IPS-18a (cell line): ENCODE measurements around the gene TAF6.
A peak's percentile ranks its signal among the peaks of the same experiment; 100 is the strongest.

Experiments used
- H3K27ac ChIP-seq: one replicate; pipeline ENCODE4 v1.5.1; 2013; ENCODE audit warnings: low read length
- H3K27me3 ChIP-seq: one replicate; pipeline ENCODE4 v1.6.1; 2013; ENCODE audit warnings: mild to moderate bottlenecking, low read length; ENCODE audit not compliant: control insufficient read depth, insufficient read depth
- H3K36me3 ChIP-seq: one replicate; pipeline ENCODE4 v1.6.1; 2013; ENCODE audit warnings: low read depth, low read length; ENCODE audit not compliant: control insufficient read depth
- H3K4me1 ChIP-seq: one replicate; pipeline ENCODE4 v1.6.1; 2013; ENCODE audit warnings: low read depth, low read length; ENCODE audit not compliant: control insufficient read depth
- H3K4me3 ChIP-seq: one replicate; pipeline ENCODE4 v1.5.1; 2013; ENCODE audit warnings: low read length
- H3K9ac ChIP-seq: one replicate; pipeline ENCODE4 v1.6.1; 2013; ENCODE audit warnings: mild to moderate bottlenecking, low read length, moderate library complexity
- H3K9me3 ChIP-seq: one replicate; pipeline ENCODE4 v1.6.1; 2013; ENCODE audit warnings: low read depth, low read length; ENCODE audit not compliant: control insufficient read depth

TAF6 gene

GRCh38 chr7:100111914-100112313, 7.2 kb downstream of the TAF6 start:
- Histone ChIP-seq H3K9me3 (no peaks in the 10 kb centered on the region), H3K27me3 (no peaks in the 10 kb centered on the region), H3K4me3 (no peak overlapping the region), H3K9ac (no peak overlapping the region), H3K36me3 (peaks cover 40% of the 10 kb centered on the region), H3K27ac (no peak overlapping the region), H3K4me1 (no peaks in the 10 kb centered on the region)

- Histone ChIP-seq H3K9ac (no peak overlapping the region), H3K9me3 (no peaks in the 10 kb centered on the region), H3K36me3 (peaks cover 44% of the 10 kb centered on the region), H3K4me3 (no peak overlapping the region), H3K4me1 (no peaks in the 10 kb centered on the region), H3K27me3 (no peaks in the 10 kb centered on the region), H3K27ac (no peak overlapping the region)
Observed at GRCh38 chr7:100111156-100111555, 8.0 kb downstream of the TAF6 start.

GRCh38 chr7:100109521-100110163, 9.5 kb downstream of the TAF6 start:
- H3K4me1 ChIP-seq, result no peaks in the 10 kb centered on the region
- no peak overlapping the region for H3K4me3 ChIP-seq
- H3K36me3 ChIP-seq, result peaks cover 56% of the 10 kb centered on the region
- no peak overlapping the region for H3K27ac ChIP-seq
- no peak overlapping the region for H3K9ac ChIP-seq
- no peaks in the 10 kb centered on the region for H3K9me3 ChIP-seq
- H3K27me3 ChIP-seq, result no peaks in the 10 kb centered on the region

GRCh38 chr7:100107890-100108289, 11.3 kb downstream of the TAF6 start:
- Histone ChIP-seq H3K27me3 (no peaks in the 10 kb centered on the region), H3K9me3 (no peaks in the 10 kb centered on the region), H3K36me3 (peaks cover 53% of the 10 kb centered on the region), H3K9ac (no peak overlapping the region), H3K27ac (no peak overlapping the region), H3K4me1 (no peaks in the 10 kb centered on the region), H3K4me3 (no peak overlapping the region)

- Histone ChIP-seq H3K27me3 (no peaks in the 10 kb centered on the region), H3K4me1 (peaks cover 5% of the 10 kb centered on the region), H3K27ac (no peak overlapping the region), H3K36me3 (peaks cover 53% of the 10 kb centered on the region), H3K9ac (no peak overlapping the region), H3K9me3 (no peaks in the 10 kb centered on the region), H3K4me3 (no peak overlapping the region)
Observed at GRCh38 chr7:100107125-100107737, 11.9 kb downstream of the TAF6 start.

- H3K27me3 ChIP-seq, result no peaks in the 10 kb centered on the region
- no peak overlapping the region for H3K4me3 ChIP-seq
- no peaks in the 10 kb centered on the region for H3K9me3 ChIP-seq
- H3K27ac ChIP-seq, result no peak overlapping the region
- no peak overlapping the region for H3K9ac ChIP-seq
- H3K4me1 ChIP-seq, result peaks cover 5% of the 10 kb centered on the region
- peaks cover 47% of the 10 kb centered on the region for H3K36me3 ChIP-seq
Observed at GRCh38 chr7:100106633-100107032, 12.5 kb downstream of the TAF6 start.

- H3K4me3 ChIP-seq, result no peak overlapping the region
- no peaks in the 10 kb centered on the region for H3K9me3 ChIP-seq
- peaks cover 38% of the 10 kb centered on the region for H3K36me3 ChIP-seq
- H3K27me3 ChIP-seq, result no peaks in the 10 kb centered on the region
- no peak overlapping the region for H3K27ac ChIP-seq
- no peak overlapping the region for H3K9ac ChIP-seq
- peaks cover 5% of the 10 kb centered on the region for H3K4me1 ChIP-seq
Observed at GRCh38 chr7:100105534-100105933, 13.6 kb downstream of the TAF6 start.

- no peak overlapping the region for H3K27ac ChIP-seq
- H3K36me3 ChIP-seq, result peaks cover 46% of the 10 kb centered on the region
- H3K27me3 ChIP-seq, result no peaks in the 10 kb centered on the region
- no peaks in the 10 kb centered on the region for H3K9me3 ChIP-seq
- H3K4me1 ChIP-seq, result peaks cover 5% of the 10 kb centered on the region
- H3K4me3 ChIP-seq, result peak overlapping the region; percentile 97
- H3K9ac ChIP-seq, result no peak overlapping the region
Observed at GRCh38 chr7:100102950-100103840, 16.0 kb downstream of the TAF6 start.

- Histone ChIP-seq H3K27ac (peak within 1 kb of the TSS; percentile 99), H3K36me3 (peaks cover 51% of the 10 kb centered on the region), H3K9me3 (no peaks in the 10 kb centered on the region), H3K27me3 (no peaks in the 10 kb centered on the region), H3K9ac (peak within 1 kb of the TSS; percentile 100), H3K4me3 (peak within 1 kb of the TSS; percentile 97), H3K4me1 (peaks cover 5% of the 10 kb centered on the region)
Observed at GRCh38 chr7:100101016-100101862, 17.9 kb downstream of the TAF6 start, which contains the start of the genes AP4M1 and MCM7. AP4M1 (plus strand) TSS chr7:100101643; CDS start chr7:100101715, 72 bp downstream. MCM7 (minus strand) TSS chr7:100101397; CDS start chr7:100101294, 103 bp downstream.

GRCh38 chr7:100100420-100101015, 18.6 kb downstream of the TAF6 start:
- Histone ChIP-seq H3K4me1 (peaks cover 5% of the 10 kb centered on the region), H3K27me3 (no peaks in the 10 kb centered on the region), H3K9ac (peak overlapping the region; percentile 100), H3K27ac (peak overlapping the region; percentile 99), H3K9me3 (no peaks in the 10 kb centered on the region), H3K36me3 (peaks cover 52% of the 10 kb centered on the region), H3K4me3 (peak overlapping the region; percentile 97)
